Measurements from ENCODE around the gene SHROOM3. TPM values are rescaled to one million over a fixed set of nuclear protein-coding genes. Genes with fewer than 3 reads are reported as not detected.

Gene SHROOM3
- total and polyA plus RNA-seq, 2 experiments from 2014 or later: 11.3 to 73.5 TPM

- ATAC-seq (peak; percentile 78), DNase-seq (ENCODE audit: low spot score) (peak; percentile 42)
- peaks cover 10% of the 10 kb centered on the region for H3K9me3 Mint-ChIP-seq
- H3K27me3 Mint-ChIP-seq (ENCODE audit: insufficient read depth, low read depth, poor library complexity): peaks cover 1% of the 10 kb centered on the region
- no peaks in the 10 kb centered on the region for H3K27me3 ChIP-seq (ENCODE audit: insufficient read depth)
- peaks cover 48% of the 10 kb centered on the region for H3K4me1 Mint-ChIP-seq
- no peaks in the 10 kb centered on the region for H3F3A ChIP-seq (replicated peaks; ENCODE audit: low read depth)
- TF ChIP-seq, protein P1, sequence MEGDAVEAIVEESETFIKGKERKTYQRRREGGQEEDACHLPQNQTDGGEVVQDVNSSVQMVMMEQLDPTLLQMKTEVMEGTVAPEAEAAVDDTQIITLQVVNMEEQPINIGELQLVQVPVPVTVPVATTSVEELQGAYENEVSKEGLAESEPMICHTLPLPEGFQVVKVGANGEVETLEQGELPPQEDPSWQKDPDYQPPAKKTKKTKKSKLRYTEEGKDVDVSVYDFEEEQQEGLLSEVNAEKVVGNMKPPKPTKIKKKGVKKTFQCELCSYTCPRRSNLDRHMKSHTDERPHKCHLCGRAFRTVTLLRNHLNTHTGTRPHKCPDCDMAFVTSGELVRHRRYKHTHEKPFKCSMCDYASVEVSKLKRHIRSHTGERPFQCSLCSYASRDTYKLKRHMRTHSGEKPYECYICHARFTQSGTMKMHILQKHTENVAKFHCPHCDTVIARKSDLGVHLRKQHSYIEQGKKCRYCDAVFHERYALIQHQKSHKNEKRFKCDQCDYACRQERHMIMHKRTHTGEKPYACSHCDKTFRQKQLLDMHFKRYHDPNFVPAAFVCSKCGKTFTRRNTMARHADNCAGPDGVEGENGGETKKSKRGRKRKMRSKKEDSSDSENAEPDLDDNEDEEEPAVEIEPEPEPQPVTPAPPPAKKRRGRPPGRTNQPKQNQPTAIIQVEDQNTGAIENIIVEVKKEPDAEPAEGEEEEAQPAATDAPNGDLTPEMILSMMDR (conservative IDR thresholded peaks at IDR 0.05; ENCODE audit: low read depth in 2 of 2): peak in 1 of 2 experiments; percentile 10; a peak in 1 of 4 replicates
- TF ChIP-seq POLR2AphosphoS5 (IDR thresholded peaks at IDR 0.05; ENCODE audit: low read depth): no peak
- TF ChIP-seq ZNF114 (CRISPR knock-in tag; IDR thresholded peaks at IDR 0.05): no peak
- no peak for TF ChIP-seq JUNB (IDR thresholded peaks at IDR 0.05; ENCODE audit: unreplicated experiment)
- TF ChIP-seq ZNF462 (CRISPR knock-in tag; IDR thresholded peaks at IDR 0.05): no peak
- no peak for TF ChIP-seq STAT1 (IDR thresholded peaks at IDR 0.05; ENCODE audit: unreplicated experiment)
- TF ChIP-seq, protein P2, sequence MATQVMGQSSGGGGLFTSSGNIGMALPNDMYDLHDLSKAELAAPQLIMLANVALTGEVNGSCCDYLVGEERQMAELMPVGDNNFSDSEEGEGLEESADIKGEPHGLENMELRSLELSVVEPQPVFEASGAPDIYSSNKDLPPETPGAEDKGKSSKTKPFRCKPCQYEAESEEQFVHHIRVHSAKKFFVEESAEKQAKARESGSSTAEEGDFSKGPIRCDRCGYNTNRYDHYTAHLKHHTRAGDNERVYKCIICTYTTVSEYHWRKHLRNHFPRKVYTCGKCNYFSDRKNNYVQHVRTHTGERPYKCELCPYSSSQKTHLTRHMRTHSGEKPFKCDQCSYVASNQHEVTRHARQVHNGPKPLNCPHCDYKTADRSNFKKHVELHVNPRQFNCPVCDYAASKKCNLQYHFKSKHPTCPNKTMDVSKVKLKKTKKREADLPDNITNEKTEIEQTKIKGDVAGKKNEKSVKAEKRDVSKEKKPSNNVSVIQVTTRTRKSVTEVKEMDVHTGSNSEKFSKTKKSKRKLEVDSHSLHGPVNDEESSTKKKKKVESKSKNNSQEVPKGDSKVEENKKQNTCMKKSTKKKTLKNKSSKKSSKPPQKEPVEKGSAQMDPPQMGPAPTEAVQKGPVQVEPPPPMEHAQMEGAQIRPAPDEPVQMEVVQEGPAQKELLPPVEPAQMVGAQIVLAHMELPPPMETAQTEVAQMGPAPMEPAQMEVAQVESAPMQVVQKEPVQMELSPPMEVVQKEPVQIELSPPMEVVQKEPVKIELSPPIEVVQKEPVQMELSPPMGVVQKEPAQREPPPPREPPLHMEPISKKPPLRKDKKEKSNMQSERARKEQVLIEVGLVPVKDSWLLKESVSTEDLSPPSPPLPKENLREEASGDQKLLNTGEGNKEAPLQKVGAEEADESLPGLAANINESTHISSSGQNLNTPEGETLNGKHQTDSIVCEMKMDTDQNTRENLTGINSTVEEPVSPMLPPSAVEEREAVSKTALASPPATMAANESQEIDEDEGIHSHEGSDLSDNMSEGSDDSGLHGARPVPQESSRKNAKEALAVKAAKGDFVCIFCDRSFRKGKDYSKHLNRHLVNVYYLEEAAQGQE (IDR thresholded peaks at IDR 0.05; ENCODE audit: unreplicated experiment): no peak
- TF ChIP-seq NANOG (IDR thresholded peaks at IDR 0.05; ENCODE audit: borderline replicate concordance): no peak
- H2AFZ ChIP-seq: peak overlapping the region; percentile 3; the same call in 1 of the 2 replicates
- peak overlapping the region; percentile 9; the same call in 1 of the 2 replicates for H3K4me3 ChIP-seq
- H3K4me2 ChIP-seq: peak overlapping the region; percentile 39
- H4K20me1 ChIP-seq (replicated peaks; ENCODE audit: insufficient read depth): no peaks in the 10 kb centered on the region
- H3K36me3 Mint-ChIP-seq (ENCODE audit: low read depth): peaks cover 4% of the 10 kb centered on the region; the same call in 1 of the 3 replicates
- H3K79me2 ChIP-seq (replicated peaks; ENCODE audit: insufficient read depth): no peaks in the 10 kb centered on the region
- H3K36me3 ChIP-seq (ENCODE audit: insufficient read depth): no peaks in the 10 kb centered on the region
- H3K9me2 ChIP-seq (ENCODE audit: insufficient read depth): no peaks in the 10 kb centered on the region
- peak overlapping the region; percentile 22; the same call in 2 of the 3 replicates for H3K4me3 Mint-ChIP-seq
- H3K27ac ChIP-seq (ENCODE audit: low read depth): peak overlapping the region; percentile 16; the same call in 1 of the 2 replicates
- H3K27ac Mint-ChIP-seq: peak overlapping the region; percentile 47
- H3K4me1 ChIP-seq (ENCODE audit: insufficient read depth): peaks cover 34% of the 10 kb centered on the region
These were observed 124.4 kb downstream of the SHROOM3 start for GRCh38 chr4:76559236-76560071.

All from GM23338 (cell line).